MM.1S (cell line): Measurements from ENCODE around the gene CUL7.

ENCODE experiments used
- CTCF ChIP-seq: fragments of 300-600 bp; sonication (generic); IDR thresholded peaks from 2 replicates; pipeline ENCODE4 v1.5.1; 2016; ENCODE audit warnings: antibody characterized with exemption, low read length, mixed read lengths
- EZH2 ChIP-seq: fragments of 300-600 bp; sonication (generic); optimal IDR thresholded peaks from 2 replicates; pipeline ENCODE3; 2017; ENCODE audit warnings: low read depth, mild to moderate bottlenecking, antibody characterized with exemption, low read length, mixed read lengths

- TF ChIP-seq CTCF (no peak), EZH2 (no peak)
Observed at GRCh38 chr6:43001843-43002242, 51.8 kb downstream of the CUL7 start.
